Parietal lobe (tissue), 1 donor: ENCODE measurements around the gene PRELID3B. TPM values are rescaled to one million over a fixed set of nuclear protein-coding genes. Genes with fewer than 3 reads are reported as not detected.

Source experiments
- total RNA-seq: library from RNA; depleted of rRNA; stranded (reverse); fragments of >200 nt; gene quantifications from one replicate; pipeline ENCODE4 v1.2.3, GENCODE V29; 2014

The PRELID3B gene
- 42.9 TPM for total RNA-seq

DNA sequence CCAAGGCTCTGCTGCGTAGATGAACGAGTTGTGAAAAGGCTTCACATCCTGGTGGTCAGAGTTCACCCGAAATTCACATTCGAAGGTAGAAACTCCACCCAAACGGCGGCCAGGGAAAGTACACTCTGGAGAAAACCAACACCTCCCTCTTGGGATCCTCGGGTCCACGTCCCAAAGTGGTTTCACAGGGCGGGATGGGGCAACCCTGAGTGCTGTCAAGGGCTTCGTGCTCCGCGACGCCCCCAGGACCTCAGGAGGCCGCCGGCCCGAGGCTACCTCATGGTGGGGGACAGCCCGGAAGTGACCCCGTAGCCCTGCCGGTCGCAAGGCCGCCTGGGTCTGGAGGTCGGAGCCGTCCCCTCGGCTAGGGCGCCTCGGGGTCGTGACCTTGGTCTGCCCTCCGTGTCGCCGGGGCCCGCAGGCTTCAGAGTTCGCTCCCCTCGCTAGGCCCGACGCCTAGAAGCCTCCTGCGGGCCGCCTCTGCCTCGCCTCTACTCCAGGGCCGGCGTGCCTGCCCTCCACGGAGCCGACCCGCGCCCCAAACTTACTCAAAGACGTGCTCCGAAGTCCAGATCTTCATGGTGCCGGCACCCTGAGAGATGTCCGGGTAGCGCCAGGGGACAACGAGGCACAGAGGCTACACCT, at the start of gene PRELID3B:
Gene PRELID3B (minus strand): TSS at position 636 of the 645 bp plus-strand sequence. CDS start 56 bp downstream, at position 580.

DNA sequence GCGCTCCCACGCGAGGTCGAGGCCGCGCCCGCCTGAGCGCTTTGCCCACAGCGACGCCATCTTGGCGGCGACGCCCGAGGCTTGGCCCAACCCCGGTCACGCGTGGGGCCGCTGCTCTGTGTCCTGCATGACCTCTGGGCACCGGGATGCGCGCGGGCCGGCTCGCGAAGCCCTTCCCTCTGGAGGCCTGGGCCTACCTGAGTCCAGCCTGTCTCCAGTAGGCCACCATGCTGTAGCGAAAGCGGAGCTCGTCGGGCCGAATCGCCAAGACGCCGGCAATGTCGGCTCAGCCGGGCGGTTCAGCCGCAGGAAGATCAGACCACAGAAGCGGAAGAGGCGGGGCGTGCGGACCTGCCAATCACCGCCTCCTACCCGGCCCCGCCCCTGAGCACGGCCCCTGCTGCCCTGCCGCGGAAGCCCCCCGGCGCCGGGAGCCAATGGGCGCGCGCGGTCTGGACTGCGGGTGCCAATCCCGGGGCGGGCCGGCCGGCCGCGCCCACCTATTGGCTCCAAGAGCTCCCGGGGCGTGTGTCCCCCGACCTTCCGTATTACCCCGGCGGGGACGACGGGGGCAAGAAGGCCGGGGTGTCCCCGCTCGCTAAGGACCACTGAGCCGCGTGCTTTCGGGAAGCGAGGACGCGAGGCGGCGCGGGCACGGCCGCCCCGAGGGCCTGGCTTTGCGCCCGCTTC, 10.4 kb downstream of the PRELID3B start, which contains the start of gene ATP5F1E:
Gene ATP5F1E (minus strand): TSS at position 313 of the 690 bp plus-strand sequence. CDS start 84 bp downstream, at position 229.

DNA sequence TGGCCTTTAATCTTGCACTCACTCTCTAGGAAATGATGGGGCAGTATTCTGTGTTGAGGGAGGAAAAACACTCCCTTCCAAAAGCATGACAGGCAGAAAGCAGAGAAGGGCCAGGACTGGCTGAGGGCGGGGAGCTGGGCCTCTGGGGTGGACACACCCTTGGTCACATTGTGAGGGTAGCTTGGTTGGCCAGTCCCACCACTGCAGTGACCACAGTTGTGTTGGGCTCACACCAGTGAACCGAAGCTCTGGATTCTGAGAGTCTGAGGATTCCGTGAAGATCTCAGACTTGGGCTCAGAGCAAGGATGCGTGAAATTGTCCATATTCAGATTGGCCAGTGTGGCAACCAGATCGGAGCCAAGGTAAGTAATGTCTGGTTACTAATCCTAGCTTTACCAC, 23.4 kb downstream of the PRELID3B start, which contains the start of gene TUBB1:
Gene TUBB1 (plus strand): TSS at position 213 of the 400 bp plus-strand sequence. CDS start 94 bp downstream, at position 307.

DNA sequence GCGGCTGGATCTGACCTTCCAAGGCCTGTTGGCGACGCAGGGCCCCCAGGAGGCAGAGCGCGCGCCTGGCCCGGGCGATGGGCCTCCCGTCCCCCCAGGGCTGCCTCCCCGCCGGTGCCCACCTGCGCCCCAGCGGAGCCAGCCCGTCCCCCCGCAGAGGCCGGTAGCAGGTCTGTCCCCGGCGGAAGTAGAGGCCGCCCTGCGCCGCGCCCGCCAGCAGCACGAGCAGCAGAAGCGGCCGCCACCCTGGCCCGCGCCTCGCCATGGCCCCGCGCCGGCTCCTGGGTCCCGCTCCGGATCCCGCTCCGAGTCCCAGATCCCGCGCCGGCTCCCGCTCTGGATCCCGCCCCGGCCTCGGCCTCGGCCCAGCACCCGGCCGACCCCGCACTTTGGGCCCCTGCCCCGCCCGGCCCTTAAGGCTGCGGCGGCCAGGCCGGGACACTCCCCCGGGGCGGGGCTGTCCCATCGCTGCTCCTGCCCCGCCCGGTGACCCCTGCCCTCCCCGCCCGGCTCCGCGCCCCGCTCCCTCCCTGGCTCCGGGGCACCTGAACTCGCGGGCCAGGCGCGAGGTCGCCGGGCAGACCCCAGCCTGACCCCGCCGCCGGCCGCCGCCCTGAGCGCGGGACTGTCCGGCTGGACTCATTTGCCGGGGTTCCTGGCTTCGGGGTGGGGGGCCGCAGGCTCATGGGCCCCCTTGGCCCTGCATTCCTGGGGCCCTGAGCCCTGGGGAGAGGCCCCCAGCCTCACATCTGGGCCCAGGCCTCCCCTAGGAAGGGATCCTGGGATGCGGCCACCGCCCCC, 35.5 kb downstream of the PRELID3B start, which contains the start of gene CTSZ:
Gene CTSZ (minus strand): TSS at position 391 of the 801 bp plus-strand sequence. CDS start 126 bp downstream, at position 265.

Other genes starting within 250 kb of the PRELID3B start
- gene GNAS-AS1, start 191.9 kb downstream of the PRELID3B start, total RNA-seq = 2.5 TPM
- 647 TPM for gene GNAS, start 190.1 kb downstream of the PRELID3B start, total RNA-seq
- gene NELFCD, start 61.5 kb downstream of the PRELID3B start, total RNA-seq = 69.8 TPM
- 10.3 TPM for gene CTSZ, start 35.5 kb downstream of the PRELID3B start, total RNA-seq
- gene TUBB1, start 23.4 kb downstream of the PRELID3B start, total RNA-seq = 0.31 TPM
- gene ATP5F1E, start 10.5 kb downstream of the PRELID3B start, total RNA-seq = 35.4 TPM
- not detected for gene ZNF831, start 121.0 kb upstream of the PRELID3B start, total RNA-seq